IMR-90 (cell line): ENCODE measurements around the gene CENPX. TPM values are rescaled to one million over a fixed set of nuclear protein-coding genes. Genes with fewer than 3 reads are reported as not detected.

Experiments
- ATAC-seq: fragments of 200-7000 bp; cut with Tn5 transposase; 2 replicates; pipeline ENCODE4 v1.9.1; 2020; ENCODE audit warnings: low read depth, mild to moderate bottlenecking, moderate library complexity
- BruUV-seq: library from RNA; stranded (reverse); fragments of 400-500 nt; replicated peaks from 2 replicates; lab custom pipeline; 2021; lab: Mats Ljungman, UMichigan
- CTCF ChIA-PET: fragments of 300-600 bp; formaldehyde crosslinking; extraction: SDS; loops from one replicate; lab custom pipeline; 2021; ENCODE audit warnings: antibody characterized with exemption; lab: Yijun Ruan, JAX
- POLR2A ChIA-PET: fragments of 300-600 bp; sonication (Branson Sonifier 250); formaldehyde crosslinking; loops from one replicate; lab custom pipeline; 2022; ENCODE audit warnings: antibody characterized with exemption; ENCODE audit not compliant: unreplicated experiment; lab: Charles Lee
- DNase-seq: peaks from one replicate; pipeline ENCODE4 v3.0.0; 2013
- H2AFZ ChIP-seq: replicated peaks from 2 replicates; pipeline ENCODE3; 2013; ENCODE audit warnings: low read length, mild to moderate bottlenecking; ENCODE audit not compliant: poor library complexity
- H2AK5ac ChIP-seq: 2 replicates; pipeline ENCODE4 v1.6.1; 2013; ENCODE audit warnings: low read depth, low read length, inconsistent platforms
- H2AK9ac ChIP-seq: replicated peaks from 2 replicates; pipeline ENCODE3; 2013; ENCODE audit warnings: mild to moderate bottlenecking, low read depth, low read length, moderate library complexity; ENCODE audit not compliant: poor library complexity
- H2BK120ac ChIP-seq: 2 replicates; pipeline ENCODE4 v1.6.1; 2013; ENCODE audit warnings: low read depth, low read length, inconsistent platforms
- H2BK15ac ChIP-seq: 3 replicates; pipeline ENCODE4 v1.6.1; 2013; ENCODE audit warnings: low read depth, low read length, inconsistent platforms
- H2BK20ac ChIP-seq: 2 replicates; pipeline ENCODE4 v1.6.1; 2013; ENCODE audit warnings: low read depth, mild to moderate bottlenecking, inconsistent platforms, low read length, moderate library complexity
- H2BK5ac ChIP-seq: 2 replicates; pipeline ENCODE4 v1.6.1; 2013; ENCODE audit warnings: mild to moderate bottlenecking, low read depth, low read length, inconsistent platforms; ENCODE audit not compliant: poor library complexity, severe bottlenecking
- H3K14ac ChIP-seq: replicated peaks from 2 replicates; pipeline ENCODE4 v1.6.1; 2013; ENCODE audit warnings: low read depth, low read length, inconsistent platforms
- H3K18ac ChIP-seq: 2 replicates; pipeline ENCODE4 v1.6.1; 2013; ENCODE audit warnings: low read depth, low read length, control low read depth
- H3K23ac ChIP-seq: 2 replicates; pipeline ENCODE4 v1.6.1; 2013; ENCODE audit warnings: low read depth, low read length, inconsistent platforms
- H3K27ac ChIP-seq: 2 replicates; pipeline ENCODE4 v1.5.1; 2013; ENCODE audit warnings: mild to moderate bottlenecking, control low read depth, low read length; ENCODE audit not compliant: insufficient read depth
- H3K27me3 ChIP-seq: 2 replicates; pipeline ENCODE4 v1.6.1; 2013; ENCODE audit warnings: low read length; ENCODE audit not compliant: control insufficient read depth, insufficient read depth
- H3K36me3 ChIP-seq: 2 replicates; pipeline ENCODE4 v1.6.1; 2013; ENCODE audit warnings: low read length, mixed read lengths; ENCODE audit not compliant: control insufficient read depth, insufficient read depth
- H3K4ac ChIP-seq: 2 replicates; pipeline ENCODE4 v1.6.1; 2013; ENCODE audit warnings: low read depth, low read length, inconsistent platforms
- H3K4me1 ChIP-seq: 2 replicates; pipeline ENCODE4 v1.6.1; 2013; ENCODE audit warnings: low read length, mixed read lengths; ENCODE audit not compliant: control insufficient read depth, insufficient read depth
- H3K4me2 ChIP-seq: 2 replicates; pipeline ENCODE4 v1.6.1; 2013; ENCODE audit warnings: low read depth, mild to moderate bottlenecking, control low read depth, low read length, moderate library complexity
- H3K4me3 ChIP-seq: 2 replicates; pipeline ENCODE4 v1.5.1; 2013; ENCODE audit warnings: low read depth, mild to moderate bottlenecking, control low read depth, low read length, moderate library complexity; ENCODE audit not compliant: insufficient read depth
- H3K56ac ChIP-seq: 2 replicates; pipeline ENCODE4 v1.6.1; 2013; ENCODE audit warnings: low read length, inconsistent platforms; ENCODE audit not compliant: insufficient read depth; ENCODE audit errors: extremely low read depth
- H3K79me1 ChIP-seq, 2 experiments: 2 replicates each; pipeline ENCODE4 v1.6.1; 2013; ENCODE audit warnings: low read length in 2 of 2, inconsistent platforms in 1 of 2, low read depth in 1 of 2
- H3K9ac ChIP-seq: 2 replicates; pipeline ENCODE4 v1.6.1; 2013; ENCODE audit warnings: low read depth, low read length, control low read depth
- H3K9me1 ChIP-seq: 2 replicates; pipeline ENCODE4 v1.6.1; 2013; ENCODE audit warnings: low read length, inconsistent platforms; ENCODE audit not compliant: insufficient read depth
- H3K9me3 ChIP-seq: 2 replicates; pipeline ENCODE4 v1.6.1; 2013; ENCODE audit warnings: low read length; ENCODE audit not compliant: control insufficient read depth, insufficient read depth
- H4K20me1 ChIP-seq: 2 replicates; pipeline ENCODE4 v1.6.1; 2013; ENCODE audit warnings: low read length, inconsistent platforms; ENCODE audit not compliant: insufficient read depth
- H4K5ac ChIP-seq: 2 replicates; pipeline ENCODE4 v1.6.1; 2013; ENCODE audit warnings: mild to moderate bottlenecking, low read depth, low read length, control low read depth
- H4K8ac ChIP-seq, 2 experiments: 2 replicates each; pipeline ENCODE4 v1.6.1; 2013; ENCODE audit warnings: low read depth in 2 of 2, low read length in 2 of 2, control low read depth in 1 of 2, inconsistent platforms in 1 of 2
- H4K91ac ChIP-seq: 2 replicates; pipeline ENCODE4 v1.6.1; 2013; ENCODE audit warnings: low read depth, low read length, inconsistent platforms; ENCODE audit not compliant: insufficient read depth
- BHLHE40 ChIP-seq: fragments of 150-350 bp; IDR thresholded peaks from 2 replicates; pipeline ENCODE4 v1.6.1; 2016; ENCODE audit warnings: mild to moderate bottlenecking, low read depth, low read length
- CEBPB ChIP-seq: IDR thresholded peaks from 2 replicates; pipeline ENCODE4 v1.6.1; 2012; ENCODE audit warnings: low read depth, low read length, improper control_type of control experiment
- CHD1 ChIP-seq: IDR thresholded peaks from 2 replicates; pipeline ENCODE4 v1.6.1; 2012; ENCODE audit warnings: low read depth, low read length, improper control_type of control experiment
- ELK1 ChIP-seq: fragments of 150-350 bp; IDR thresholded peaks from 2 replicates; pipeline ENCODE4 v1.6.1; 2016; ENCODE audit warnings: low read depth, mild to moderate bottlenecking, low read length, moderate library complexity, borderline replicate concordance
- FOS ChIP-seq: fragments of 150-350 bp; IDR thresholded peaks from 2 replicates; pipeline ENCODE4 v1.6.1; 2016; ENCODE audit warnings: low read depth, low read length
- MAFK ChIP-seq: IDR thresholded peaks from 2 replicates; pipeline ENCODE4 v1.6.1; 2012; ENCODE audit warnings: low read depth, low read length, improper control_type of control experiment
- MAZ ChIP-seq: IDR thresholded peaks from 2 replicates; pipeline ENCODE4 v1.6.1; 2012; ENCODE audit warnings: low read depth, mild to moderate bottlenecking, low read length, improper control_type of control experiment, moderate library complexity, borderline replicate concordance
- MXI1 ChIP-seq: IDR thresholded peaks from 2 replicates; pipeline ENCODE4 v1.6.1; 2012; ENCODE audit warnings: low read depth, mild to moderate bottlenecking, low read length, moderate library complexity, borderline replicate concordance
- RAD21 ChIP-seq: IDR thresholded peaks from 2 replicates; pipeline ENCODE4 v1.6.1; 2012; ENCODE audit warnings: low read length, improper control_type of control experiment
- RFX5 ChIP-seq: IDR thresholded peaks from 2 replicates; pipeline ENCODE4 v1.8.0; 2012; ENCODE audit warnings: low read depth, mild to moderate bottlenecking, low read length, moderate library complexity
- WGBS, 2 experiments: methylation state at CpG; one replicate each; pipeline versions ENCODE4 v1.1.5 to v1.1.7; 2013; ENCODE audit warnings: missing lambda C conversion rate in 2 of 2; ENCODE audit not compliant: insufficient read length in 1 of 2; ENCODE audit errors: extremely low coverage in 2 of 2; 5-methylcytosine and 5-hydroxymethylcytosine counted together
- dilution Hi-C: fragments of 300-500 bp; cut with HindIII; formaldehyde crosslinking; loops from one replicate; pipeline ENCODE4 v1.14.3; 2018; ENCODE audit warnings: low sequenced_read_pairs; ENCODE audit not compliant: unreplicated experiment
- in situ Hi-C: fragments of 300-500 bp; cut with MboI; formaldehyde crosslinking; loops from 3 replicates; pipeline ENCODE4 v1.14.3; 2019; ENCODE audit warnings: low sequenced_read_pairs, inconsistent platforms, mixed read lengths
- intact Hi-C: fragments of 100-400 bp; cut with micrococcal nuclease; formaldehyde crosslinking; loops from 2 replicates; pipeline ENCODE4 v1.10.0; 2022
- polyA plus RNA-seq, 3 experiments: library from polyadenylated mRNA; depleted of rRNA; stranded (reverse); fragments of >200 nt; gene quantifications; 2 replicates each; pipeline ENCODE4 v1.2.3, GENCODE V29; 2012; ENCODE audit warnings: low replicate concordance in 1 of 3
- total RNA-seq: library from RNA; depleted of rRNA; stranded (reverse); fragments of >200 nt; gene quantifications from 2 replicates; pipeline ENCODE4 v1.2.3, GENCODE V29; 2012
- TF ChIP-seq, protein P1 (sequence below): fragments of 150-350 bp; IDR thresholded peaks from 2 replicates; pipeline ENCODE4 v1.6.1; 2017; ENCODE audit warnings: mild to moderate bottlenecking, antibody characterized with exemption, low read length, low read depth
- TF ChIP-seq, protein P2 (sequence below): conservative IDR thresholded peaks from 2 replicates; pipeline ENCODE4 v1.5.1; 2012; ENCODE audit warnings: mild to moderate bottlenecking, low read depth, low read length, improper control_type of control experiment

The CENPX gene
- total and polyA plus RNA-seq, 2 of the 4 experiments (the other 2 are of a cell fraction), result 44.8 to 86.8 TPM

GRCh38 chr17:82062076-82062983 lies 39.7 kb upstream of the CENPX start:
- H3K9me1 ChIP-seq, result no peaks in the 10 kb centered on the region; the same call in 1 of the 2 replicates
- no peaks in the 10 kb centered on the region for H3K9me3 ChIP-seq
- no peak overlapping the region for H2BK120ac ChIP-seq
- ChIA-PET POLR2A (no interaction called here), CTCF (no interaction called here)
- no peak overlapping the region for H2BK20ac ChIP-seq
- peaks cover 53% of the 10 kb centered on the region for H3K36me3 ChIP-seq
- H4K91ac ChIP-seq, result no peak overlapping the region
- no peak overlapping the region for H4K8ac ChIP-seq
- in situ Hi-C loops, result no loop called here
- no peak overlapping the region for H3K4me3 ChIP-seq
- no peak overlapping the region for H3K9ac ChIP-seq
- no peaks in the 10 kb centered on the region for H3K27me3 ChIP-seq
- H2AK5ac ChIP-seq, result no peak overlapping the region
- no peak overlapping the region for H3K23ac ChIP-seq
- H3K4me2 ChIP-seq, result no peak overlapping the region
- H3K14ac ChIP-seq, result no peak overlapping the region
- TF ChIP-seq FOS (no peak), MAZ (no peak), MXI1 (no peak), ELK1 (no peak), CEBPB (no peak), RFX5 (no peak), BHLHE40 (no peak), MAFK (no peak), RAD21 (no peak), CHD1 (no peak)
- TF ChIP-seq, protein P1, sequence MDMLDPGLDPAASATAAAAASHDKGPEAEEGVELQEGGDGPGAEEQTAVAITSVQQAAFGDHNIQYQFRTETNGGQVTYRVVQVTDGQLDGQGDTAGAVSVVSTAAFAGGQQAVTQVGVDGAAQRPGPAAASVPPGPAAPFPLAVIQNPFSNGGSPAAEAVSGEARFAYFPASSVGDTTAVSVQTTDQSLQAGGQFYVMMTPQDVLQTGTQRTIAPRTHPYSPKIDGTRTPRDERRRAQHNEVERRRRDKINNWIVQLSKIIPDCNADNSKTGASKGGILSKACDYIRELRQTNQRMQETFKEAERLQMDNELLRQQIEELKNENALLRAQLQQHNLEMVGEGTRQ, result no peak
- TF ChIP-seq, protein P2, sequence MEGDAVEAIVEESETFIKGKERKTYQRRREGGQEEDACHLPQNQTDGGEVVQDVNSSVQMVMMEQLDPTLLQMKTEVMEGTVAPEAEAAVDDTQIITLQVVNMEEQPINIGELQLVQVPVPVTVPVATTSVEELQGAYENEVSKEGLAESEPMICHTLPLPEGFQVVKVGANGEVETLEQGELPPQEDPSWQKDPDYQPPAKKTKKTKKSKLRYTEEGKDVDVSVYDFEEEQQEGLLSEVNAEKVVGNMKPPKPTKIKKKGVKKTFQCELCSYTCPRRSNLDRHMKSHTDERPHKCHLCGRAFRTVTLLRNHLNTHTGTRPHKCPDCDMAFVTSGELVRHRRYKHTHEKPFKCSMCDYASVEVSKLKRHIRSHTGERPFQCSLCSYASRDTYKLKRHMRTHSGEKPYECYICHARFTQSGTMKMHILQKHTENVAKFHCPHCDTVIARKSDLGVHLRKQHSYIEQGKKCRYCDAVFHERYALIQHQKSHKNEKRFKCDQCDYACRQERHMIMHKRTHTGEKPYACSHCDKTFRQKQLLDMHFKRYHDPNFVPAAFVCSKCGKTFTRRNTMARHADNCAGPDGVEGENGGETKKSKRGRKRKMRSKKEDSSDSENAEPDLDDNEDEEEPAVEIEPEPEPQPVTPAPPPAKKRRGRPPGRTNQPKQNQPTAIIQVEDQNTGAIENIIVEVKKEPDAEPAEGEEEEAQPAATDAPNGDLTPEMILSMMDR, result no peak
- H2AFZ ChIP-seq, result no peak overlapping the region
- WGBS, 2 experiments, result 91% methylated on average over 17 of the region's 24 CpGs; no CpG with 5 or more reads in 1 of the 2 experiments
- no peak overlapping the region for H3K4ac ChIP-seq
- dilution Hi-C loops, result no loop called here
- peaks cover 3% of the 10 kb centered on the region; the same call in 1 of the 2 replicates for H4K20me1 ChIP-seq
- no peak for DNase-seq
- H3K4me1 ChIP-seq, result peaks cover 10% of the 10 kb centered on the region
- H2AK9ac ChIP-seq, result no peak overlapping the region
- BruUV-seq, result no TSS peak
- no peak overlapping the region for H4K5ac ChIP-seq
- H2BK15ac ChIP-seq, result no peak overlapping the region
- H2BK5ac ChIP-seq, result no peak overlapping the region
- no peak overlapping the region for H3K18ac ChIP-seq
- no peak overlapping the region for H3K56ac ChIP-seq
- no peak overlapping the region for H3K27ac ChIP-seq
- H3K79me1 ChIP-seq, result peaks cover 5 to 36% of the 10 kb centered on the region in 2 experiments; a peak in 3 of 4 replicates
- no peak for ATAC-seq
- intact Hi-C loops, result no loop called here
